H9 (cell line): ENCODE results near the gene SLC9A9. TPM values are rescaled to one million over a fixed set of nuclear protein-coding genes. Genes with fewer than 3 reads are reported as not detected.

ENCODE experiments used
- DNase-seq: peaks from one replicate; pipeline ENCODE4 v3.0.0-alpha.2; 2017
- H2AFZ ChIP-seq: one replicate; pipeline ENCODE4 v1.6.1; 2013; ENCODE audit warnings: mild to moderate bottlenecking, low read length, control low read depth, moderate library complexity
- H2AK5ac ChIP-seq: 2 replicates; pipeline ENCODE4 v1.6.1; 2013; ENCODE audit warnings: low read length, control low read depth, mixed read lengths; ENCODE audit not compliant: insufficient read length
- H2BK120ac ChIP-seq: one replicate; pipeline ENCODE4 v1.6.1; 2013; ENCODE audit warnings: low read depth, mild to moderate bottlenecking, low read length, control low read depth, inconsistent platforms; ENCODE audit not compliant: poor library complexity, severe bottlenecking
- H2BK12ac ChIP-seq: 2 replicates; pipeline ENCODE4 v1.6.1; 2013; ENCODE audit warnings: low read length, control low read depth, mixed read lengths, low read depth; ENCODE audit not compliant: insufficient read length
- H2BK15ac ChIP-seq: 2 replicates; pipeline ENCODE4 v1.6.1; 2013; ENCODE audit warnings: low read depth, low read length, control low read depth
- H2BK20ac ChIP-seq: one replicate; pipeline ENCODE4 v1.6.1; 2013; ENCODE audit warnings: low read depth, mild to moderate bottlenecking, low read length, control low read depth, inconsistent platforms; ENCODE audit not compliant: poor library complexity, severe bottlenecking
- H2BK5ac ChIP-seq: 2 replicates; pipeline ENCODE4 v1.6.1; 2013; ENCODE audit warnings: low read length, control low read depth, mixed read lengths; ENCODE audit not compliant: insufficient read length
- H3K14ac ChIP-seq: 2 replicates; pipeline ENCODE4 v1.6.1; 2013; ENCODE audit warnings: low read length, control low read depth; ENCODE audit not compliant: insufficient read depth
- H3K18ac ChIP-seq: 2 replicates; pipeline ENCODE4 v1.6.1; 2013; ENCODE audit warnings: low read depth, mild to moderate bottlenecking, mixed read lengths, low read length, control low read depth; ENCODE audit not compliant: insufficient read length
- H3K23ac ChIP-seq: 2 replicates; pipeline ENCODE4 v1.6.1; 2013; ENCODE audit warnings: low read length, control low read depth, mixed read lengths, low read depth; ENCODE audit not compliant: insufficient read length
- H3K23me2 ChIP-seq: 2 replicates; pipeline ENCODE4 v1.6.1; 2013; ENCODE audit warnings: low read depth, mild to moderate bottlenecking, mixed read lengths, low read length, control low read depth; ENCODE audit not compliant: insufficient read length, poor library complexity, severe bottlenecking
- H3K27ac ChIP-seq: 2 replicates; pipeline ENCODE4 v1.5.1; 2013; ENCODE audit warnings: low read length, control low read depth, mixed read lengths, low read depth; ENCODE audit not compliant: insufficient read length
- H3K27me3 ChIP-seq: 2 replicates; pipeline ENCODE4 v1.6.1; 2013; ENCODE audit warnings: low read length, control low read depth, inconsistent platforms; ENCODE audit not compliant: insufficient read depth
- H3K4ac ChIP-seq: 2 replicates; pipeline ENCODE4 v1.6.1; 2013; ENCODE audit warnings: low read depth, mild to moderate bottlenecking, control low read depth, inconsistent platforms, low read length, moderate library complexity
- H3K4me1 ChIP-seq: 2 replicates; pipeline ENCODE4 v1.6.1; 2013; ENCODE audit warnings: low read length, control low read depth, inconsistent platforms; ENCODE audit not compliant: insufficient read depth
- H3K4me2 ChIP-seq: 2 replicates; pipeline ENCODE4 v1.6.1; 2013; ENCODE audit warnings: low read length, control low read depth, mixed read lengths; ENCODE audit not compliant: insufficient read length, insufficient read depth
- H3K56ac ChIP-seq: 2 replicates; pipeline ENCODE4 v1.6.1; 2013; ENCODE audit warnings: low read depth, mild to moderate bottlenecking, mixed read lengths, low read length, control low read depth; ENCODE audit not compliant: insufficient read length
- H3K79me1 ChIP-seq: 2 replicates; pipeline ENCODE4 v1.6.1; 2013; ENCODE audit warnings: low read depth, mild to moderate bottlenecking, moderate library complexity, low read length, control low read depth, inconsistent platforms; ENCODE audit not compliant: insufficient read depth, poor library complexity, severe bottlenecking
- H3K79me2 ChIP-seq: 2 replicates; pipeline ENCODE4 v1.6.1; 2013; ENCODE audit warnings: low read length, control low read depth, inconsistent platforms; ENCODE audit not compliant: insufficient read depth
- H3K9ac ChIP-seq: 2 replicates; pipeline ENCODE4 v1.6.1; 2013; ENCODE audit warnings: low read length, control low read depth, mixed read lengths; ENCODE audit not compliant: insufficient read length; ENCODE audit errors: extremely low read depth
- H3K9me3 ChIP-seq: one replicate; pipeline ENCODE4 v1.6.1; 2013; ENCODE audit warnings: low read depth, low read length, inconsistent platforms; ENCODE audit not compliant: control insufficient read depth
- H3T11ph ChIP-seq: one replicate; pipeline ENCODE4 v1.6.1; 2013; ENCODE audit warnings: mild to moderate bottlenecking, low read length, control low read depth, inconsistent platforms
- H4K20me1 ChIP-seq: one replicate; pipeline ENCODE4 v1.6.1; 2013; ENCODE audit not compliant: control insufficient read depth, insufficient read length, insufficient read depth
- H4K5ac ChIP-seq: 2 replicates; pipeline ENCODE4 v1.6.1; 2013; ENCODE audit warnings: low read depth, mild to moderate bottlenecking, mixed read lengths, low read length, control low read depth; ENCODE audit not compliant: insufficient read length
- H4K8ac ChIP-seq: replicated peaks from 2 replicates; pipeline ENCODE4 v1.6.1; 2013; ENCODE audit warnings: low read length, control low read depth, mixed read lengths, low read depth; ENCODE audit not compliant: insufficient read length
- H4K91ac ChIP-seq: 2 replicates; pipeline ENCODE4 v1.6.1; 2013; ENCODE audit warnings: low read depth, mild to moderate bottlenecking, moderate library complexity, mixed read lengths, low read length, control low read depth; ENCODE audit not compliant: insufficient read length
- H3K27ac Mint-ChIP-seq, 3 experiments: 2 replicates in 2 of 3; 3 replicates in 1 of 3; pipeline ENCODE4 v1.8.0; 2020 to 2021; ENCODE audit warnings: mixed read lengths in 3 of 3, mild to moderate bottlenecking in 1 of 3, moderate library complexity in 1 of 3
- H3K27me3 Mint-ChIP-seq: 2 replicates; pipeline ENCODE4 v1.8.0; 2021; ENCODE audit warnings: low read depth, mild to moderate bottlenecking, moderate library complexity, mixed read lengths
- H3K36me3 Mint-ChIP-seq, 3 experiments: 2 replicates in 2 of 3; 3 replicates in 1 of 3; pipeline ENCODE4 v1.8.0; 2020 to 2021; ENCODE audit warnings: low read depth in 3 of 3, mixed read lengths in 3 of 3; ENCODE audit not compliant: insufficient read depth in 1 of 3
- H3K4me1 Mint-ChIP-seq, 2 experiments: 2 replicates each; pipeline ENCODE4 v1.8.0; 2020; ENCODE audit warnings: mixed read lengths in 2 of 2
- H3K4me3 Mint-ChIP-seq, 2 experiments: 2 replicates in 1 of 2; 3 replicates in 1 of 2; pipeline ENCODE4 v1.8.0; 2020 to 2021; ENCODE audit warnings: mild to moderate bottlenecking in 2 of 2, mixed read lengths in 2 of 2, moderate library complexity in 1 of 2
- H3K9me3 Mint-ChIP-seq, 2 experiments: 2 replicates in 1 of 2; 3 replicates in 1 of 2; pipeline ENCODE4 v1.8.0; 2020; ENCODE audit warnings: mild to moderate bottlenecking in 2 of 2, mixed read lengths in 2 of 2, moderate library complexity in 1 of 2
- CTCF ChIP-seq: fragments of 200-600 bp; sonication (generic); conservative IDR thresholded peaks from 3 replicates; pipeline ENCODE4 v1.8.0; 2021; ENCODE audit warnings: antibody characterized with exemption, mild to moderate bottlenecking
- WGBS: extraction: QIAGEN DNeasy Blood & Tissue Kit; methylation state at CpG from one replicate; pipeline ENCODE4 v1.1.7; 2013; ENCODE audit warnings: missing lambda C conversion rate, low lambda C conversion rate, mixed read lengths; ENCODE audit not compliant: insufficient read length; ENCODE audit errors: extremely low coverage; 5-methylcytosine and 5-hydroxymethylcytosine counted together
- total RNA-seq: library from RNA; stranded (reverse); gene quantifications from 2 replicates; pipeline ENCODE4 v1.2.1, GENCODE V29; 2021

The SLC9A9 gene
- total RNA-seq, 1 experiment from 2014 or later, result 0.35 TPM

- Histone ChIP-seq H2BK5ac (no peak overlapping the region), H3K18ac (no peak overlapping the region), H2AK5ac (no peak overlapping the region), H3K9ac (no peak overlapping the region), H3K14ac (no peak overlapping the region), H2BK20ac (no peak overlapping the region), H3K79me1 (no peaks in the 10 kb centered on the region), H2BK12ac (no peak overlapping the region), H3K23ac (no peak overlapping the region), H4K8ac (no peak overlapping the region), H3K27me3 (no peaks in the 10 kb centered on the region), H3K79me2 (no peaks in the 10 kb centered on the region), H3K4me2 (no peak overlapping the region), H2BK120ac (no peak overlapping the region), H3K9me3 (no peaks in the 10 kb centered on the region), H3K23me2 (no peaks in the 10 kb centered on the region), H3K4ac (no peak overlapping the region), H4K91ac (no peak overlapping the region), H2AFZ (no peak overlapping the region), H4K5ac (no peak overlapping the region), H2BK15ac (no peak overlapping the region), H3K4me1 (no peaks in the 10 kb centered on the region), H3K56ac (no peak overlapping the region), H4K20me1 (no peaks in the 10 kb centered on the region), H3K27ac (no peak overlapping the region), H3T11ph (no peak overlapping the region)
- WGBS, result no CpG with 5 or more reads among the region's 2 CpGs
- no peaks in the 10 kb centered on the region for H3K27me3 Mint-ChIP-seq
- no peak for DNase-seq
- H3K36me3 Mint-ChIP-seq, result no peaks in the 10 kb centered on the region
- TF ChIP-seq CTCF, result no peak
- no peaks in the 10 kb centered on the region for H3K9me3 Mint-ChIP-seq
- H3K27ac Mint-ChIP-seq, result peak overlapping the region in 2 of 3 experiments; percentile 49 to 59; a peak in 2 of 7 replicates
- no peak overlapping the region for H3K4me3 Mint-ChIP-seq
- H3K4me1 Mint-ChIP-seq, result peaks cover 0 to 4% of the 10 kb centered on the region in 2 experiments; a peak in 2 of 4 replicates
These were observed 485.9 kb downstream of the SLC9A9 start for GRCh38 chr3:143362115-143362991.
